AG10803 (cell line): ENCODE data around the gene NKTR.

Source experiments
- DNase-seq: peaks from one replicate; pipeline ENCODE4 v3.0.0; 2010; ENCODE audit warnings: low read depth
- H3K4me3 ChIP-seq: 2 replicates; pipeline ENCODE4 v1.5.1; 2011; ENCODE audit warnings: mild to moderate bottlenecking, low read length, control low read depth
- TF ChIP-seq, protein P1 (sequence below): conservative IDR thresholded peaks from 2 replicates; pipeline ENCODE4 v1.5.1; 2011; ENCODE audit warnings: mild to moderate bottlenecking, low read length, control low read depth, inconsistent platforms

Gene NKTR

DNA sequence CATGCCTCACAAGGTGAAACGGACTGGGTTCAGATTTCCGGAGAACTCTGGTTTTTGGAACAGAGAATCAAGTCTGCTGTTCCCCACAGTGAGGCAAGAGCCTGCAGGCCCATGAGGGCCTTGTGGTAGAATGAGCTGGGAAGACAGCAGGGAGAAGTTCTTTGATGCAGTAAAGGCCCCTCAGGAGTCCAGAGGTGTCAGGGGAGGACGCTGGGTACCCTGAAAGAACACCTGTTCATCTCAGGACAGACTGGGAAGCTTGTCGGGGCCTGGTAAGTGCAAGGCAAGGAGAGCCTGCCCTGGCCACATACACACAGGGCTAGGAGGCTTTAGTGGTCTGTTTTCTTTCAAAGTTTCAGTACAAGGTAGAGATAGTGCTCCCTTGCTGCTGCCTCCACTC is 49.3 kb downstream of the NKTR start:
- H3K4me3 ChIP-seq = no peak overlapping the region
- TF ChIP-seq, protein P1, sequence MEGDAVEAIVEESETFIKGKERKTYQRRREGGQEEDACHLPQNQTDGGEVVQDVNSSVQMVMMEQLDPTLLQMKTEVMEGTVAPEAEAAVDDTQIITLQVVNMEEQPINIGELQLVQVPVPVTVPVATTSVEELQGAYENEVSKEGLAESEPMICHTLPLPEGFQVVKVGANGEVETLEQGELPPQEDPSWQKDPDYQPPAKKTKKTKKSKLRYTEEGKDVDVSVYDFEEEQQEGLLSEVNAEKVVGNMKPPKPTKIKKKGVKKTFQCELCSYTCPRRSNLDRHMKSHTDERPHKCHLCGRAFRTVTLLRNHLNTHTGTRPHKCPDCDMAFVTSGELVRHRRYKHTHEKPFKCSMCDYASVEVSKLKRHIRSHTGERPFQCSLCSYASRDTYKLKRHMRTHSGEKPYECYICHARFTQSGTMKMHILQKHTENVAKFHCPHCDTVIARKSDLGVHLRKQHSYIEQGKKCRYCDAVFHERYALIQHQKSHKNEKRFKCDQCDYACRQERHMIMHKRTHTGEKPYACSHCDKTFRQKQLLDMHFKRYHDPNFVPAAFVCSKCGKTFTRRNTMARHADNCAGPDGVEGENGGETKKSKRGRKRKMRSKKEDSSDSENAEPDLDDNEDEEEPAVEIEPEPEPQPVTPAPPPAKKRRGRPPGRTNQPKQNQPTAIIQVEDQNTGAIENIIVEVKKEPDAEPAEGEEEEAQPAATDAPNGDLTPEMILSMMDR = no peak
- DNase-seq = no peak

DNA sequence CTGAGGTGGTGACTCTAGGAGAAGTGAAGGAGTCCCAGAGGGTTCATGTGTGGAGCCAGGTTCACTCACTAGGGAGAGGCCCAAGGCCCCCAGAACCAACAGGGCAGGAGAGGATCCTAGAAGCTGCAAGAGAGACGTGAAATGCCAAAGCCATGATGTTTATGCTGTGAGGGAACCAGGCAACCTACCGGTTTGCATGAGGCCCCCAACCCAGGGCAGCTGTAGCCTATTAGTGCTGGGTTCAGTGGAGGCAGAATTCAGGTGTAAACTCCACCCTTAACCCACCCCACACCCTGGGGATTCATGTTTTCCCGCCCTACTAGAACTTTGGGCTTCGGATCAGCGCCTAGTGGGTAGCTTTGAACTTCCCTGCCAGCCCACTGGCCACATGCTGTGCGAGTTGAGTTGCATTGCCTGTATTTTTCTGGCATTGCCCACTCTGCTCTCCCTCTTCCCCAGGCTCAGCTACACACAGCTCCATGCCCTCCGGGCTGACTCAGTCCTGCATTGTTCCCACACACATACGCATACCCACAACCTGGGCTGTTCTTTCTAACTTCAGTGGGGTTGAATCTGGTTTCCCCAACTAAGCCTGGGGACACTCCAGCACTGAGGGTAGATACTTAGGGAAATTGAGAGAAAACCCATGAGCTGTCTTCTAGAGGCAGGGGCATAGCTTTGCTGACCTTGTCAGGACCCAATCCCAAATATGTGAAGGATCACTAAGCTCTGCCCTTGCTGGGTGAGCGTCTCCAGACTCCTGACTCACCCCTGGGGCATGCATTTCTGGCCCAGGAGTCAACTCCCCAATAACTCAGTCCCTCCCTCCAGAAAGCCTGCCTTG is 51.0 kb downstream of the NKTR start:
- peak; percentile 76 for DNase-seq
- H3K4me3 ChIP-seq = peak overlapping the region; percentile 92
- TF ChIP-seq, protein P1 = no peak

DNA sequence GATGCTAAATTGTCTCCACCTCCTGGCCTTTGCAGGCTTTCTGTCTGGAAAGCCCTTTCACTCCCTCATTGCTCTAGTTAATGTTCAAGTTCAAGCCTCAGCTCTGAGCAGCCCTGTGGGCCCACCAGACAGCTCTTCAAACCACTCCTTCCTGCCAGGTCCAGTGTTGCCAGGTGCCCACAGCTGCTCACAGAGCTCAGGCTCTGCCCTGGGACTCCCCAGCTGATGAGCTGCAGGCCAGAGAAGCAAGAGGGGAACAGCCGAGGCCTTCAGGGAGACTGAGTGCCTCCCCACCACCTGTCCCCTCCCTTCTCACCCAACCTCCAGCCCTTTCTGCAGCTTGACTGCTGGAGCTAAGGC is 51.7 kb downstream of the NKTR start:
- TF ChIP-seq, protein P1 = no peak
- no peak for DNase-seq
- peak overlapping the region; percentile 92 for H3K4me3 ChIP-seq

DNA sequence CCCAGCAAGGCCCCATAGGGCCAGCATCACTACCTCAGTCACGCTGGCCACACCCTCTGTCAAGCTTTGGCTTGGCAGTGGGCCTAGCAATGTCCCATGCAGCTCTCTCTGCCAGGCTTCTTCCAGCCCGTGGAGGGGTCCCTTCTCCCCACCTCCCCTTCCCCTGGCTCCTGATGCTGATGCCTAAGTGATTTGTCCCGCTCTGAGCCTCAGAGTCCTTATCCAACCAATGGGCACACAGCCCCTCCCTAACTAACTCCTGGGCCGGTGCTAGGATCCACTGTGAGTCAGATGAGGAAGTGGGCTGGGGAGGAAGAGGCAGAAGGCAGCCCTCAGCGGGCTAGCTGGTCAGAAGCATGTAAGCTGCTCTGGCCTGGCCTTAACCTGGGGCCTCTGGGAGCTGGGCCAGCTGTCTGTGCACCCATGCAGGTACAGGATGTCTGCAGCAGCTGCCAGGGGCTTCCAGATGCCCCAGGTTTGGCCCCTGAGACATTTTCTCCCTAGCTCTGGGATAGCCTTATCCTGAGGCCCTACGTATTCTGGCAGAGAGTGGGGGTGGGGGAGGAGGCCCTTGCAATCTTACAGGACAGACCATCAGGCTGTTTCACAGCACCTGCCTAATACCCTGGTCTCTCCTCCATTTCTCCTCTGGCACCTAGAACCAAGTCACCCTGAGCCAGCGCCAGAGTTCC is 52.3 kb downstream of the NKTR start:
- peak overlapping the region; percentile 92 for H3K4me3 ChIP-seq

DNA sequence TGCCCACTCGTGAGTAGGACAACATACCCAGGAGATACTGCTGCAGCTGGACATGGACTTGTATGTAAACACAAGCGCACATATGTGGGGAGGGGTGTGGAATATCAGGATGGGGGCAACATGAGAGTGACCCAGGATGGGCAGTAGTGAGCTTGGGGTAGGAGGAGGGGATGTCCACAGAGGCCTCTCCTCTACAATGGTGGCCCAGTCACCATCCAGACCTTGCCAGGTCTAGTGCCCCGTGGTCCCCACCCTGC is 52.7 kb downstream of the NKTR start:
- TF ChIP-seq, protein P1 = no peak
- H3K4me3 ChIP-seq = peak overlapping the region; percentile 92
- no peak for DNase-seq

More for the DNA sequence above, 52.3 kb downstream of the NKTR start:
- DNase-seq = peak; percentile 70
- TF ChIP-seq, protein P1 = no peak

DNA sequence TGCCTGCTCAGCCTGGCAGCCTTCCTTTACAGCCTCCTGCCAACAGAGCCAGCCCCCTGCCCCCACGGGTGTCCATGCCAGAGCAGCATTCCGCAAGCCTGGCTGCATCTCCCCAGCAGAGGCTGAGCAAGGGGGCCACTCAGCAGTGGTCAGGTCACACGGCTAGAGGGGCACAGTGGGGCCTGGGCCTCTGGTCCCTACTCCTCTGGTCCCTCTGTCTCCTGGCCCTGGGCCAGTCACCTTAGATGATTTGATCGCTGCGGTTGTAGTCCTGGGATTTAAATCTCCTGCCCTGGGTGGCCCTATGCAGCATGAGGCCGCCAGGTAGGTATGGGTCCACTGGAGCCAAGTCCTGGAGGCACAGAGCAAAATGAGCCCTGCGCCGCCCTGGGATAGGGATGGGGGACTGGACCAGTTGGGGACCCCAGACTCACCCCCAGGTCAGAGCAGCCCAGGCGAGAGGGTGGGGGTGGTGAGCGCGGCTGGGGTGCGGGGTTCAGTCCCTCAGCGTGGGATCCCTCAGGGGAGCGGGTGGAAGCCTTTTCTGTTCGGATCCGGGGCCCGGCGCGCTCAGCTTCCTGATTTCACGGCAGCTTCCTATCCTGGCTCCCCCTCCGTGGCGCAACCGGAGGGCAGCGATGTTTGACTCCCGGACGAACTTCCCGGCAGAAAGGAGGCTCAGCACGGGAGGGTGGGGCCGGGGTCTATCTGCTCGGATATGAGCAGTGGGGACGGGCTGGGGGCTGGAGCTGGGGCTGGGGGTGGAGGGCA is 53.3 kb downstream of the NKTR start, which contains the start of gene ZBTB47:
ZBTB47 (plus strand) TSS at position 138 of the 771 bp plus-strand sequence. CDS start 4,659 bp downstream, outside the sequence.
- peak within 1 kb of the TSS; percentile 92 for H3K4me3 ChIP-seq

More for the DNA sequence above, 53.3 kb downstream of the NKTR start, which contains the start of gene ZBTB47:
- TF ChIP-seq, protein P1 = no peak
- peak; percentile 48 for DNase-seq
